Hepatic stellate cell (primary cell): ENCODE measurements around the gene NFYC.

Source experiments
- DNase-seq: peaks from one replicate; pipeline ENCODE4 v3.0.0; 2011; ENCODE audit warnings: low spot score

Gene NFYC

GRCh38 chr1:40691538-40692428, at the start of gene NFYC:
Gene NFYC, plus strand, starts transcription at chr1:40691704. Its CDS starts 47,140 bp downstream, at chr1:40738844.
- DNase-seq, result peak; percentile 97

- DNase-seq, result no peak
Observed at GRCh38 chr1:40645118-40645680, 46.3 kb upstream of the NFYC start.

GRCh38 chr1:40646315-40646714, 45.2 kb upstream of the NFYC start:
- peak; percentile 68 for DNase-seq

GRCh38 chr1:40648200-40648599, 43.3 kb upstream of the NFYC start:
- no peak for DNase-seq

GRCh38 chr1:40648928-40649591, 42.4 kb upstream of the NFYC start:
- DNase-seq, result no peak

GRCh38 chr1:40649592-40649930, 41.9 kb upstream of the NFYC start:
- no peak for DNase-seq

- no peak for DNase-seq
Observed at GRCh38 chr1:40650075-40650474, 41.4 kb upstream of the NFYC start.

GRCh38 chr1:40651138-40651857, 40.2 kb upstream of the NFYC start:
- no peak for DNase-seq

- no peak for DNase-seq
Observed at GRCh38 chr1:40652468-40652867, 39.0 kb upstream of the NFYC start.

- DNase-seq, result no peak
Observed at GRCh38 chr1:40652979-40653378, 38.5 kb upstream of the NFYC start.

GRCh38 chr1:40653851-40654537, 37.5 kb upstream of the NFYC start:
- no peak for DNase-seq

- no peak for DNase-seq
Observed at GRCh38 chr1:40657046-40657445, 34.5 kb upstream of the NFYC start.

GRCh38 chr1:40658751-40659648, 32.5 kb upstream of the NFYC start:
- DNase-seq, result no peak

GRCh38 chr1:40659649-40659947, 31.9 kb upstream of the NFYC start:
- DNase-seq, result no peak

- DNase-seq, result no peak
Observed at GRCh38 chr1:40661678-40662077, 29.8 kb upstream of the NFYC start.

GRCh38 chr1:40662151-40662550, 29.4 kb upstream of the NFYC start:
- DNase-seq, result no peak

GRCh38 chr1:40662864-40663263, 28.6 kb upstream of the NFYC start:
- DNase-seq, result no peak

GRCh38 chr1:40663324-40664166, 28.0 kb upstream of the NFYC start:
- no peak for DNase-seq

GRCh38 chr1:40664167-40664537, 27.4 kb upstream of the NFYC start:
- no peak for DNase-seq

- no peak for DNase-seq
Observed at GRCh38 chr1:40664791-40665190, 26.7 kb upstream of the NFYC start.
